Right atrium auricular region (tissue), 2 donors: ENCODE data around the gene APOC3. TPM values are rescaled to one million over a fixed set of nuclear protein-coding genes. Genes with fewer than 3 reads are reported as not detected.
A peak's percentile ranks its signal among the peaks of the same experiment; 100 is the strongest.

Experiments used
- DNase-seq: peaks from one replicate; pipeline ENCODE4 v3.0.0-alpha.2; 2019; ENCODE audit warnings: low spot score
- H3K27ac ChIP-seq, 2 donors: fragments of 200-600 bp; sonication (generic); 1 replicate in 1 of 2; 2 replicates in 1 of 2; pipeline ENCODE4 v1.5.1; 2016 to 2019
- H3K27me3 ChIP-seq, 2 donors: fragments of 200-600 bp; sonication (generic); one replicate each; pipeline versions ENCODE4 v1.5.1 to v1.6.0; 2017 to 2019
- H3K36me3 ChIP-seq: fragments of 200-600 bp; sonication (generic); one replicate; pipeline ENCODE4 v1.5.1; 2016
- H3K4me1 ChIP-seq, 2 donors: fragments of 200-600 bp; sonication (generic); one replicate each; pipeline versions ENCODE4 v1.5.1 to v1.6.0; 2017 to 2019
- H3K4me3 ChIP-seq, 2 donors: fragments of 200-600 bp; sonication (generic); 1 replicate in 1 of 2; 2 replicates in 1 of 2; pipeline ENCODE4 v1.5.1; 2017 to 2019; ENCODE audit warnings: mild to moderate bottlenecking in 1 of 2, moderate library complexity in 1 of 2
- H3K9me3 ChIP-seq, 2 donors: fragments of 200-600 bp; sonication (generic); one replicate each; pipeline ENCODE4 v1.5.1; 2019
- total RNA-seq, 2 donors: library from RNA; depleted of rRNA; stranded (reverse); fragments of >200 nt; gene quantifications; one replicate each; pipeline ENCODE4 v1.1.0, GENCODE V29; 2016
- TF ChIP-seq, protein P1 (sequence below), 2 donors: fragments of 200-600 bp; sonication (generic); IDR thresholded peaks; one replicate each; pipeline ENCODE4 v1.5.1; 2019; ENCODE audit warnings: antibody characterized with exemption in 2 of 2

The APOC3 gene
- total RNA-seq, result not detected

DNA sequence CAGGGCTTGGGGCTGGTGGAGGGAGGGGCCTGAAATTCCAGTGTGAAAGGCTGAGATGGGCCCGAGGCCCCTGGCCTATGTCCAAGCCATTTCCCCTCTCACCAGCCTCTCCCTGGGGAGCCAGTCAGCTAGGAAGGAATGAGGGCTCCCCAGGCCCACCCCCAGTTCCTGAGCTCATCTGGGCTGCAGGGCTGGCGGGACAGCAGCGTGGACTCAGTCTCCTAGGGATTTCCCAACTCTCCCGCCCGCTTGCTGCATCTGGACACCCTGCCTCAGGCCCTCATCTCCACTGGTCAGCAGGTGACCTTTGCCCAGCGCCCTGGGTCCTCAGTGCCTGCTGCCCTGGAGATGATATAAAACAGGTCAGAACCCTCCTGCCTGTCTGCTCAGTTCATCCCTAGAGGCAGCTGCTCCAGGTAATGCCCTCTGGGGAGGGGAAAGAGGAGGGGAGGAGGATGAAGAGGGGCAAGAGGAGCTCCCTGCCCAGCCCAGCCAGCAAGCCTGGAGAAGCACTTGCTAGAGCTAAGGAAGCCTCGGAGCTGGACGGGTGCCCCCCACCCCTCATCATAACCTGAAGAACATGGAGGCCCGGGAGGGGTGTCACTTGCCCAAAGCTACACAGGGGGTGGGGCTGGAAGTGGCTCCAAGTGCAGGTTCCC, at the start of gene APOC3:
APOC3 (plus strand) TSS at position 383 of the 659 bp plus-strand sequence. CDS start 676 bp downstream, outside the sequence.
- Histone ChIP-seq H3K27ac (no peak within 1 kb of the TSS), H3K9me3 (no peaks in the 10 kb centered on the region), H3K36me3 (no peaks in the 10 kb centered on the region), H3K4me1 (peaks cover 0 to 1% of the 10 kb centered on the region in 2 donors), H3K27me3 (no peaks in the 10 kb centered on the region), H3K4me3 (no peak within 1 kb of the TSS)
- TF ChIP-seq, protein P1, sequence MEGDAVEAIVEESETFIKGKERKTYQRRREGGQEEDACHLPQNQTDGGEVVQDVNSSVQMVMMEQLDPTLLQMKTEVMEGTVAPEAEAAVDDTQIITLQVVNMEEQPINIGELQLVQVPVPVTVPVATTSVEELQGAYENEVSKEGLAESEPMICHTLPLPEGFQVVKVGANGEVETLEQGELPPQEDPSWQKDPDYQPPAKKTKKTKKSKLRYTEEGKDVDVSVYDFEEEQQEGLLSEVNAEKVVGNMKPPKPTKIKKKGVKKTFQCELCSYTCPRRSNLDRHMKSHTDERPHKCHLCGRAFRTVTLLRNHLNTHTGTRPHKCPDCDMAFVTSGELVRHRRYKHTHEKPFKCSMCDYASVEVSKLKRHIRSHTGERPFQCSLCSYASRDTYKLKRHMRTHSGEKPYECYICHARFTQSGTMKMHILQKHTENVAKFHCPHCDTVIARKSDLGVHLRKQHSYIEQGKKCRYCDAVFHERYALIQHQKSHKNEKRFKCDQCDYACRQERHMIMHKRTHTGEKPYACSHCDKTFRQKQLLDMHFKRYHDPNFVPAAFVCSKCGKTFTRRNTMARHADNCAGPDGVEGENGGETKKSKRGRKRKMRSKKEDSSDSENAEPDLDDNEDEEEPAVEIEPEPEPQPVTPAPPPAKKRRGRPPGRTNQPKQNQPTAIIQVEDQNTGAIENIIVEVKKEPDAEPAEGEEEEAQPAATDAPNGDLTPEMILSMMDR (IDR thresholded peaks at IDR 0.05), result no peak
- DNase-seq, result no peak

DNA sequence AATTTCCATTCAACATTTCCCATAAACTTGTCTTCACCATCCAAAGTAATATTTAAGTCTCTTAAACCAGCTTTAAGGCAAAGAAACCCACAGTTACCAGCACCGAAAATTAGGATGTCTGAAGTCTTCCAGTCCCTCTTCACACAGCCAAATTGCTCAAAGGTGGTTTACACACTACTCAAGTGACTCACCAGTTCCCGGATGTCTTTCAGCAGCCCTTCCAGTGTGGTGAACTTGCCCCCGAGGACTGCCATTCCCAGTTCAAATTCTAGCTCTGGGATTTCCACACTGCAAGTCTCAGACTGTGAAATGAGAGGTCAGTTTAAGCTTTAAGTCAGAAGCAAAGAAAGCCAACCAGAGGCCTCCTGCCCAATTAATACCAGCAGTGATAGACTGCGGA, 47.0 kb upstream of the APOC3 start:
- Histone ChIP-seq H3K27ac (no peak overlapping the region), H3K4me1 (peaks cover 0 to 14% of the 10 kb centered on the region in 2 donors)
- DNase-seq, result no peak

DNA sequence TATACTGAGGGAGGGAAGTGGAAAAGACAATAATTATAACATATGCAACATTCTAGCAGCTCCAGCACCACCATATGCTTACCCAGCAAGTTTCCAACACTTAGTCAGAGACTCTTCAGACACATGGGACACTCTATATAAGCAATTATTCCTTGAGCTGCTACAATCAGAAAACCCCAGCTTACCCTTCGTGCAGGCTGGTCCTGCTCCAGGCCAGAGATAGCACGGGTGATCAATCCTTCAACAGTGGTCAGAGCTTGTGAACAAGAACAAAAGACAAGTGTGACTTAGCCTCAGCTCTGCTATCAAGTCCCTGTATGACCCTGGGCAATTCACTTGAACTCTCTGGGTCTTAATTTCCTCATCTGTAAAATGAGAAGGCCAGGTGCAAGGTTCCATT, 43.4 kb upstream of the APOC3 start:
- Histone ChIP-seq H3K4me3 (no peak overlapping the region), H3K9me3 (no peaks in the 10 kb centered on the region), H3K27ac (no peak overlapping the region), H3K4me1 (peaks cover 0 to 24% of the 10 kb centered on the region in 2 donors), H3K36me3 (peaks cover 46% of the 10 kb centered on the region), H3K27me3 (no peaks in the 10 kb centered on the region)
- TF ChIP-seq, protein P1 (IDR thresholded peaks at IDR 0.05), result no peak
- no peak for DNase-seq

More for the DNA sequence above, 47.0 kb upstream of the APOC3 start:
- no peaks in the 10 kb centered on the region for H3K9me3 ChIP-seq
- H3K27me3 ChIP-seq, result no peaks in the 10 kb centered on the region
- TF ChIP-seq, protein P1 (IDR thresholded peaks at IDR 0.05), result no peak
- no peak overlapping the region for H3K4me3 ChIP-seq
- H3K36me3 ChIP-seq, result peaks cover 63% of the 10 kb centered on the region

DNA sequence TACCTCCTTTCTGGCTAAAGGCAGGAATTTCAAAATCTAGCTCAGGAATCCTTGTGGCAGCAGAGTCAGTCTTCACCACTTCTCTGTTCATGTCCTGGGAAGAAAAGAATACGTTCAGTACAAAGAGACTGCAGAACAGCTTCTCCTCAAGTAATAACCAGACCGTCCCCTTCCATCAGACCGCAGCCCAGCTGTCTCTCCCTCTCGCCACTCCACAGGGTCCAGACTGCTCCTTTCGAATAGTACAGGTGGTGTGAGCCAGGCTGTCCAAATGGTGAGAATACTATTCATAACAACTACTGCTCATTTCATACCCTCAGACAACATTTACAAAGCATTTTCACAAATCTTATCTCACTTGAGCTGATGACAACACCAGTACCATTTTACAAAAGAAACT, 42.7 kb upstream of the APOC3 start:
- H3K36me3 ChIP-seq, result peaks cover 40% of the 10 kb centered on the region
- peak overlapping the region in 1 of 2 donors; percentile 89 for H3K27ac ChIP-seq

DNA sequence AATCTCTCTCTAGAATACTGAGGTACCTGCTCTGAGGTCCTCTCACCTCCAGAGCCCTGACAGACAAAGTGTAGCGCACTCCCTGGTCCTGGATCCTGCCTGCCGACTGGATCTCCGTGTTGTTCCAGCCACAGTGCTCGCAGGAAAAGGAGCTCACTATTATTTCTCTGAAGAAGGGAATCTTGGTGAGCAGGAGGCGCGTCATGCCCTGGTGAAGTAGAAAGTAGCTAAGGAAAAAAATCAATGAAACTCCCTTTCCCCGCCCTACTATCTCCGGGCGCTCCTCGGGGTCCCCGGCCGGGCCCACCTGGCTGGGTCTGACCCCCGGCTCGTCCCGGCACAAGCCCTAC, 42.3 kb upstream of the APOC3 start:
- DNase-seq, result no peak
- no peaks in the 10 kb centered on the region for H3K9me3 ChIP-seq
- TF ChIP-seq, protein P1 (IDR thresholded peaks at IDR 0.05), result no peak
- H3K27ac ChIP-seq, result peak overlapping the region; percentile 82 to 89
- no peaks in the 10 kb centered on the region for H3K27me3 ChIP-seq
- peaks cover 36% of the 10 kb centered on the region for H3K36me3 ChIP-seq
- peak overlapping the region; percentile 96 to 97 for H3K4me3 ChIP-seq
- peaks cover 0 to 29% of the 10 kb centered on the region in 2 donors for H3K4me1 ChIP-seq

More for the DNA sequence above, 42.7 kb upstream of the APOC3 start:
- no peak for DNase-seq
- TF ChIP-seq, protein P1 (IDR thresholded peaks at IDR 0.05), result no peak
- H3K4me1 ChIP-seq, result peaks cover 0 to 29% of the 10 kb centered on the region in 2 donors
- H3K9me3 ChIP-seq, result no peaks in the 10 kb centered on the region
- no peaks in the 10 kb centered on the region for H3K27me3 ChIP-seq
- H3K4me3 ChIP-seq, result peak overlapping the region; percentile 96 to 97
